B cell (primary cell): ENCODE measurements around the gene NOL9.

Experiments
- CTCF ChIP-seq: fragments of 200-600 bp; IDR thresholded peaks from one replicate; pipeline ENCODE4 v1.8.0; 2022; ENCODE audit warnings: antibody characterized with exemption, mild to moderate bottlenecking
- EZH2 ChIP-seq: IDR thresholded peaks from 2 replicates; pipeline ENCODE4 v1.6.1; 2012; ENCODE audit warnings: borderline replicate concordance, low read depth, mild to moderate bottlenecking, moderate library complexity, low read length; ENCODE audit not compliant: insufficient read depth, poor library complexity, severe bottlenecking

DNA sequence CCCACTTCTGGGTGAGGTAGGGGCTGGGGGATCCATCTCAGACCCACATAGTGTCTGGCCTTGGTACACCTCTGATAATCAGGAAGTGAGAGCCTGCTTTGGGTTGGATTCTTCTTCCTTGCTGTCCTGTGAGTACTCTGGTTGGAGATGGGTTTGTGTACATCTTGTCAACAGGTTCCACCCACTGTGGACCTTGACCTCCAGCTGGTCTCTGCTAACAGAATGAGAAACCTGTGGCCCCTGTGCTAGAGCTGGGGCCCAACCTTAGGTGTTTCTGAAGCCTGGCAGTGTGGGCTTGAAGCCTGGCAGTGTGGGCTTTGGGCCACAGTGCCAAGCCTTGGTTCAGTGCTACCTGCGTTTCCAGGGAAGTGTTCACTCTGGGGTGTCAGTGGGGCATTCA, 28.1 kb upstream of the NOL9 start:
- no peak for TF ChIP-seq CTCF
- no peak for TF ChIP-seq EZH2
